ENCODE measurements around the gene CTNNA3. TPM values are rescaled to one million over a fixed set of nuclear protein-coding genes. Genes with fewer than 3 reads are reported as not detected.
"Not testable (repeated sequence)": the region's sequence is repeated elsewhere in the genome, so short reads cannot be mapped to it uniquely, and the experiment has no call there.

CTNNA3 gene
- total RNA-seq, 4 donors from 2014 or later, result 0.04 to 0.19 (median 0.11) TPM

DNA sequence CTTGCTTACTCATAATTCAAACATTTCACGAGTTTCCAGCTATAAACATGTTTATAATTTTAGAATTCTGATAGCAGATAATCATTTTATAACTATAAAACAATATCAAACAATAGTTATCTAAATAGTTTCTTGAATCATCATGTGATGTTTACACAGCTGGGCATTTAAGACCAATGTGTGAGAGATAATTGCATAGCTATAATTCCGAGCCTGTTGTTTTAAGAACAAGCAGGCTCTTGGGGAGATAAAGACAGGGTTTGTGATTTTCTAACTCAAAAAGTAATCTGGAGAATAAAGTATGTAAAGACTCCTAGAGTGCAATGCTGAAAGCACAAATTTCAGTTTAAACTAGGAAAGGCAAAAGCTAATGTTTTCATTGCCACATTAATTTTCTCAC, 439.0 kb downstream of the CTNNA3 start:
- intact Hi-C loops (cut with DNase I; ENCODE audit: low total_unique reads), result no loop called here
- H3K4me3 ChIP-seq (ENCODE audit: low read depth, poor library complexity, severe bottlenecking), result no peak overlapping the region
- no peak for DNase-seq (ENCODE audit: low spot score in 2 of 2)
- TF ChIP-seq, protein P1, sequence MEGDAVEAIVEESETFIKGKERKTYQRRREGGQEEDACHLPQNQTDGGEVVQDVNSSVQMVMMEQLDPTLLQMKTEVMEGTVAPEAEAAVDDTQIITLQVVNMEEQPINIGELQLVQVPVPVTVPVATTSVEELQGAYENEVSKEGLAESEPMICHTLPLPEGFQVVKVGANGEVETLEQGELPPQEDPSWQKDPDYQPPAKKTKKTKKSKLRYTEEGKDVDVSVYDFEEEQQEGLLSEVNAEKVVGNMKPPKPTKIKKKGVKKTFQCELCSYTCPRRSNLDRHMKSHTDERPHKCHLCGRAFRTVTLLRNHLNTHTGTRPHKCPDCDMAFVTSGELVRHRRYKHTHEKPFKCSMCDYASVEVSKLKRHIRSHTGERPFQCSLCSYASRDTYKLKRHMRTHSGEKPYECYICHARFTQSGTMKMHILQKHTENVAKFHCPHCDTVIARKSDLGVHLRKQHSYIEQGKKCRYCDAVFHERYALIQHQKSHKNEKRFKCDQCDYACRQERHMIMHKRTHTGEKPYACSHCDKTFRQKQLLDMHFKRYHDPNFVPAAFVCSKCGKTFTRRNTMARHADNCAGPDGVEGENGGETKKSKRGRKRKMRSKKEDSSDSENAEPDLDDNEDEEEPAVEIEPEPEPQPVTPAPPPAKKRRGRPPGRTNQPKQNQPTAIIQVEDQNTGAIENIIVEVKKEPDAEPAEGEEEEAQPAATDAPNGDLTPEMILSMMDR (IDR thresholded peaks at IDR 0.05), result no peak
- TF ChIP-seq POLR2A (IDR thresholded peaks at IDR 0.05), result no peak
- 49 to 57% methylated on average over 2 of the region's 2 CpGs for WGBS, 2 donors

DNA sequence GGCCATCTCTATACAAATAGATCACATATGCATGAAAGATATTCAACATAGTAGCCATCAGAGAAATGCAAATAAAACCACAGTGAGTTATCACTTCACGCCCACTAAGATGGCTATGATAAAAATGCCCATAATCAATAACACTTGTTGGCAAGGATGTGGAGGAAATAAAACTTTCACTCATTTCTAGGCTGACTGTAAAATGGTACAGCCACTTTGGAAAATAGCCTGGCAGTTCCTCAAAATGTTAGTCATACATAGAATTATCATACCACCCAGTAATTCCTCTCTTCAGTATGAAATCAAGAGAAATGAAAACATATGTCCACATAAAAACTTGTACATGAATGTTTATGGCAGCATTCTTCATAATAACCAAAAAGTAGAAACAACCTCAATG, 445.3 kb downstream of the CTNNA3 start:
- no peak for DNase-seq (ENCODE audit: low spot score in 2 of 2)
- 57 to 65% methylated on average over 1 of the region's 1 CpG for WGBS, 2 donors
- no peak overlapping the region for H3K4me3 ChIP-seq (ENCODE audit: low read depth, poor library complexity, severe bottlenecking)
- intact Hi-C loops (cut with DNase I; ENCODE audit: low total_unique reads), result no loop called here
- TF ChIP-seq, protein P1 (IDR thresholded peaks at IDR 0.05), result no peak
- no peak for TF ChIP-seq POLR2A (IDR thresholded peaks at IDR 0.05)

DNA sequence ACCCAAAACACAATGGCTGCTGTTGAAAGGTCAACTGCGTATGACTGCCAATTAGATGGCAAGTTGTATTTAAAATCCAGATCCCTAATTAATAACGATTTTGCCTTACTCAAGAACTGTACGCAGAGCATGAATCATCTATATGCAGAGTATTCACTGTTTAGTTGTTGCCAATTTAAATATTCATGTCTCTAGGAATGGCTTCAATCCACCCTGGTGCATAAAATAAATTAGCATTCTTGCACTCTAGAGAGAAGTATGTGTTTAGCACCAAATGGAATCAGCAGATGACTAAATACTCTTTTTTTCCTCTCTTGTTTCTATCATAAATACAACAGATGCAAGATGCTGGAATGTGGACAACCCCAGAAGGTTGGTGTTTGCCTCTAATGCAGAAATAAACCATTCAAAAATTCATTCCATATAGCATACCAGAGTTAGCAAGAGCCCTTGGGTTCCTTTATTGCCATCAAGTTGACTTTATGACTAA, 449.9 kb downstream of the CTNNA3 start:
- no peak for TF ChIP-seq POLR2A (IDR thresholded peaks at IDR 0.05)
- TF ChIP-seq, protein P1 (IDR thresholded peaks at IDR 0.05), result no peak
- 83 to 89% methylated on average over 3 of the region's 3 CpGs for WGBS, 2 donors
- no peak for DNase-seq (ENCODE audit: low spot score in 2 of 2)
- H3K4me3 ChIP-seq (ENCODE audit: low read depth, poor library complexity, severe bottlenecking), result no peak overlapping the region
- intact Hi-C loops (cut with DNase I; ENCODE audit: low total_unique reads), result no loop called here

DNA sequence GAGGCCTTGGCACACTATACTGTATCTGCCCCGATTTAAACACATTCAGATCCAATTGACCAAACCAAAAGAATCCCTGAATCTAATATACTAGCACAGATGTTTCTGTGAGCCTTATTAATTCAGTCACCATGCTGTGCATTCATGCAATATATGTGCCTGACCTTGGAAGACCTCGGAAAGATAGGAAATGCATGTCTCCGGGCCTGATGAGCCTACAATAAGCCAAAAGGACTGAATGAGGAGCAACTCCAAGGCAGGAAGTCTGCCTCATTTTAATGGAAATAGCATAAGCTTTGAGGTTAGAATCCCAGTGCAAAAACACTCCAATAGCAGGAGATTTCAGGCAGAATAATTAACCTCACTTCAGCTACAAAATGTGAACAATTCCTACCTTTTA, 453.5 kb downstream of the CTNNA3 start:
- WGBS, 2 donors, result 47 to 50% methylated on average over 3 of the region's 3 CpGs
- TF ChIP-seq, protein P1 (IDR thresholded peaks at IDR 0.05), result no peak
- TF ChIP-seq POLR2A (IDR thresholded peaks at IDR 0.05), result no peak
- no peak overlapping the region for H3K4me3 ChIP-seq (ENCODE audit: low read depth, poor library complexity, severe bottlenecking)
- intact Hi-C loops (cut with DNase I; ENCODE audit: low total_unique reads), result no loop called here
- DNase-seq (ENCODE audit: low spot score in 2 of 2), result no peak

DNA sequence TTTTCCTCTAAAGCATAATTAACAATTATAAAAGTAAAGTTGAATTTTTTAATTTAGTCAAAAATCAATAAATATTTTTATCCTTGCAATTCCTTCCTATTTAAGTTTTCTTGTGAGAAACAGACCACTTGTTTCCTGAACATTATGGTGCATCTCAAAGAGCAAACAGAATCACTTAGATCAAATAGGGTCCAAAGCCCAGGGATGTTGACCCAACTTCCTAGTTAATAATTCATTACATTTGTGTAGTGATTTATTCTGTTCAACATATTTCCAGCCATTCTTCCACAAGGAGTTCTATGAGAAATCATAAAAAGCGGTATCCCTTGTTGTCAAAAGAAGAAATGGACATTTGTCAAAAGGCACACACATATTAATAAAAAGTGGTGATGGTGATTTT, 454.5 kb downstream of the CTNNA3 start:
- no peak overlapping the region for H3K4me3 ChIP-seq (ENCODE audit: low read depth, poor library complexity, severe bottlenecking)
- DNase-seq (ENCODE audit: low spot score in 2 of 2), result no peak
- intact Hi-C loops (cut with DNase I; ENCODE audit: low total_unique reads), result no loop called here
- WGBS, 2 donors, result 0 to 41% methylated on average over 1 of the region's 1 CpG
- TF ChIP-seq, protein P1 (IDR thresholded peaks at IDR 0.05), result no peak
- no peak for TF ChIP-seq POLR2A (IDR thresholded peaks at IDR 0.05)

DNA sequence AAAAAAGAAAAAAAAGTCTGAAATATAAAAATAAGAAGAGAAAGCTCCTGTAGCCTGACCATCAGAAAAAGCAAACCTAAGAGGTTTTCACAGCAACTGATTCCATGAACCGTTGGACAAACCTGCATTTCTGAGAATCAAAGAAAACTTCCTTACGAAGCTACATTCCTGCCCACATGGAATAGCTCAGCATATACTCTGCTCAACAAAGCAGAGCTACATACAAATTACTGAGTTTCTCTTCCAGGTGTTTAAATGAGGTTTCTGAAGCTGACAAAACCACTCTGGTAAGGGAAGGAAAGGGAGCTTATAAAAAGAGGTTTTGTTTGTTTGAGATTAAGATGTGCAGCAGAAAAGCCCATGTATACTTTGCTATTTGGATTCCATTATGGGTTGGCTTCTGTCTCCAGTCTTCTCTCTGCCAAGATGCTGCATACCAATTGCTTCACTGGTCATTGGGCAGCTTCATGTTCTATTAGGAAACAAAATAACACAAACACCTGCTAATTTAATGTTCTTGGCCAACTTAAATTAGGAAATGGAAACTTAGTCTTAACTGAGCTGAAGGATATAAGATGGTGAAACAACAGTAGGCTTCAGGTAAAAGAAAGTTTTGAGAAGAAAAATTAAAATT, 456.0 kb downstream of the CTNNA3 start:
- 73 to 74% methylated on average over 2 of the region's 2 CpGs for WGBS, 2 donors
- no peak for DNase-seq (ENCODE audit: low spot score in 2 of 2)
- intact Hi-C loops (cut with DNase I; ENCODE audit: low total_unique reads), result no loop called here
- TF ChIP-seq, protein P1 (IDR thresholded peaks at IDR 0.05), result no peak
- TF ChIP-seq POLR2A (IDR thresholded peaks at IDR 0.05), result no peak
- no peak overlapping the region for H3K4me3 ChIP-seq (ENCODE audit: low read depth, poor library complexity, severe bottlenecking)

DNA sequence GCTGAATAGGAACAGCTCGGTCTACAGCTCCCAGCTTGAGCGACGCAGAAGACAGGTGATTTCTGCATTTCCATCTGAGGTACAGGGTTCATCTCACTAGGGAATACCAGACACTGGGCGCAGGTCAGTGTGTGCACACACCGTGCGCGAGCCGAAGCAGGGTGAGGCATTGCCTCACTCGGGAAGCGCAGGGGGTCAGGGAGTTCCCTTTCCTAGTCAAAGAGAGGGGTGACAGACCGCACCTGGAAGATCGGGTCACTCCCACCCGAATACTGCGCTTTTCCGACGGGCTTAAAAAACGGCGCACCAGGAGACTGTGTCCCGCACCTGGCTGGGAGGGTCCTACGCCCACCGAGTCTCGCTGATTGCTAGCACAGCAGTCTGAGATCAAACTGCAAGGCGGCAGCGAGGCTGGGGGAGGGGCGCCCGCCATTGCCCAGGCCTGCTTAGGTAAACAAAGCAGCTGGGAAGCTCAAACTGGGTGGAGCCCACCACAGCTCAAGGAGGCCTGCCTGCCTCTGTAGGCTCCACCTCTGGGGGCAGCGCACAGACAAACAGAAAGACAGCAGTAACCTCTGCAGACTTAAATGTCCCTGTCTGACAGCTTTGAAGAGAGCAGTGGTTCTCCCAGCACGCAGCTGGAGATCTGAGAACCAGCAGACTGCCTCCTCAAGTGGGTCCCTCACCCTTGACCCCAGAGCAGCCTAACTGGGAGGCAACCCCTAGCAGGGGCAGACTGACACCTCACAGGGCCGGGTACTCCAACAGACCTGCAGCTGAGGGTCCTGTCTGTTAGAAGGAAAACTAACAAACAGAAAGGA, 465.1 kb downstream of the CTNNA3 start:
- 14 to 18% methylated on average over 22 to 28 of the region's 29 CpGs for WGBS, 2 donors

More for the DNA sequence above, 465.1 kb downstream of the CTNNA3 start:
- DNase-seq (ENCODE audit: low spot score in 2 of 2); intact Hi-C loops (cut with DNase I; ENCODE audit: low total_unique reads); H3K4me3 ChIP-seq (ENCODE audit: low read depth, poor library complexity, severe bottlenecking): not testable (repeated sequence)

Data from lower leg skin (tissue), 4 donors.